H1 (cell line): Measurements from ENCODE around the gene RAB10. TPM values are rescaled to one million over a fixed set of nuclear protein-coding genes. Genes with fewer than 3 reads are reported as not detected.

ENCODE experiments used
- ATF2 ChIP-seq: IDR thresholded peaks from 2 replicates; pipeline ENCODE4 v1.6.1; 2012; ENCODE audit warnings: low read length, inconsistent platforms
- SIRT6 ChIP-seq: IDR thresholded peaks from one replicate; pipeline ENCODE4 v1.7.1; 2012; ENCODE audit warnings: low read length, inconsistent platforms
- TAF7 ChIP-seq: optimal IDR thresholded peaks from 2 replicates; pipeline ENCODE3; 2011; ENCODE audit warnings: low read depth, mild to moderate bottlenecking, inconsistent platforms, low read length, moderate library complexity, borderline replicate concordance
- polyA plus RNA-seq, 7 experiments: library from polyadenylated mRNA; depleted of rRNA in 3 of 7; stranded (reverse) in 5 of 7; unstranded in 2 of 7; fragments of >200 nt in 5 of 7; fragments of 200-250 nt in 2 of 7; gene quantifications; 1 replicate in 5 of 7; 2 replicates in 1 of 7; 4 replicates in 1 of 7; pipeline versions ENCODE4 v1.2.1 to v1.2.3, GENCODE V29; 2011 to 2013; ENCODE audit warnings: missing spikeins in 2 of 7, mixed read lengths in 2 of 7
- small RNA-seq: library from polyadenylated mRNA; stranded (forward); fragments of <200 nt; extraction: miRNeasy Mini kit (QIAGEN cat#:217004); gene quantifications from one replicate; pipeline ENCODE3, GENCODE V24; 2013; ENCODE audit not compliant: insufficient read depth
- total RNA-seq: library from RNA; stranded (reverse); fragmentation: NEBNext Ultra II Directional; extraction: Animal tissue kit (Norgen Biotek cat#: 25700); gene quantifications from 2 replicates; pipeline ENCODE4 v1.2.1, GENCODE V29; 2021
- TF ChIP-seq, protein P1 (sequence below): IDR thresholded peaks from 2 replicates; pipeline ENCODE4 v1.6.1; 2012; ENCODE audit warnings: inconsistent platforms
- TF ChIP-seq, protein P2 (sequence below): IDR thresholded peaks from 2 replicates; pipeline ENCODE4 v1.6.1; 2011; ENCODE audit warnings: low read depth, mild to moderate bottlenecking, low read length; ENCODE audit not compliant: insufficient read depth

Gene RAB10
- total and polyA plus RNA-seq, 2 of the 8 experiments (the other 6 are each of a cell fraction or from before 2014, with no cell fraction given) = 42.6 to 136 TPM

GRCh38 chr2:26185954-26186770 lies 152.3 kb downstream of the RAB10 start (continued):
- TF ChIP-seq, protein P1, sequence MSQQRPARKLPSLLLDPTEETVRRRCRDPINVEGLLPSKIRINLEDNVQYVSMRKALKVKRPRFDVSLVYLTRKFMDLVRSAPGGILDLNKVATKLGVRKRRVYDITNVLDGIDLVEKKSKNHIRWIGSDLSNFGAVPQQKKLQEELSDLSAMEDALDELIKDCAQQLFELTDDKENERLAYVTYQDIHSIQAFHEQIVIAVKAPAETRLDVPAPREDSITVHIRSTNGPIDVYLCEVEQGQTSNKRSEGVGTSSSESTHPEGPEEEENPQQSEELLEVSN = no peak
- TF ChIP-seq TAF7 (no peak), SIRT6 (no peak), ATF2 (no peak)
- TF ChIP-seq, protein P2, sequence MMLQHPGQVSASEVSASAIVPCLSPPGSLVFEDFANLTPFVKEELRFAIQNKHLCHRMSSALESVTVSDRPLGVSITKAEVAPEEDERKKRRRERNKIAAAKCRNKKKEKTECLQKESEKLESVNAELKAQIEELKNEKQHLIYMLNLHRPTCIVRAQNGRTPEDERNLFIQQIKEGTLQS = no peak
- TF ChIP-seq, all 59 proteins: peak for 0

Small RNA genes within 50 kb of the gene (small RNA-seq; reads per million reads assigned to genes)
- gene RNU6-942P (not detected), gene UQCRHP2 (not detected)

Other genes starting within 250 kb of the RAB10 start
- 41.3 and 42.8 TPM in 2 replicates for gene ASXL2, start 155.6 kb upstream of the RAB10 start, total RNA-seq
- gene ASXL2, start 155.6 kb upstream of the RAB10 start, polyA plus RNA-seq (2011; rRNA removed) = 5.5 and 7.2 TPM in 2 replicates
- gene KIF3C, start 51.6 kb upstream of the RAB10 start, total RNA-seq = 58.1 and 58.8 TPM in 2 replicates
- gene KIF3C, start 51.6 kb upstream of the RAB10 start, polyA plus RNA-seq (2011; rRNA removed) = 13.4 and 19.8 TPM in 2 replicates
- 19.9 and 23.0 TPM in 2 replicates for gene GAREM2, start 139.0 kb downstream of the RAB10 start, total RNA-seq
- gene GAREM2, start 139.0 kb downstream of the RAB10 start, polyA plus RNA-seq (2011; rRNA removed) = 19.9 and 26.8 TPM in 2 replicates
- 126 and 131 TPM in 2 replicates for gene HADHA, start 210.5 kb downstream of the RAB10 start, total RNA-seq
- 52.7 and 64.6 TPM in 2 replicates for gene HADHA, start 210.5 kb downstream of the RAB10 start, polyA plus RNA-seq (2011; rRNA removed)
- gene HADHB, start 210.9 kb downstream of the RAB10 start, total RNA-seq = 52.3 and 57.3 TPM in 2 replicates
- gene HADHB, start 210.9 kb downstream of the RAB10 start, polyA plus RNA-seq (2011; rRNA removed) = 39.2 and 47.7 TPM in 2 replicates